ENCODE measurements around the gene MLLT11.

- no peak for TF ChIP-seq POLR2A (IDR thresholded peaks at IDR 0.05)
- TF ChIP-seq, protein P1, sequence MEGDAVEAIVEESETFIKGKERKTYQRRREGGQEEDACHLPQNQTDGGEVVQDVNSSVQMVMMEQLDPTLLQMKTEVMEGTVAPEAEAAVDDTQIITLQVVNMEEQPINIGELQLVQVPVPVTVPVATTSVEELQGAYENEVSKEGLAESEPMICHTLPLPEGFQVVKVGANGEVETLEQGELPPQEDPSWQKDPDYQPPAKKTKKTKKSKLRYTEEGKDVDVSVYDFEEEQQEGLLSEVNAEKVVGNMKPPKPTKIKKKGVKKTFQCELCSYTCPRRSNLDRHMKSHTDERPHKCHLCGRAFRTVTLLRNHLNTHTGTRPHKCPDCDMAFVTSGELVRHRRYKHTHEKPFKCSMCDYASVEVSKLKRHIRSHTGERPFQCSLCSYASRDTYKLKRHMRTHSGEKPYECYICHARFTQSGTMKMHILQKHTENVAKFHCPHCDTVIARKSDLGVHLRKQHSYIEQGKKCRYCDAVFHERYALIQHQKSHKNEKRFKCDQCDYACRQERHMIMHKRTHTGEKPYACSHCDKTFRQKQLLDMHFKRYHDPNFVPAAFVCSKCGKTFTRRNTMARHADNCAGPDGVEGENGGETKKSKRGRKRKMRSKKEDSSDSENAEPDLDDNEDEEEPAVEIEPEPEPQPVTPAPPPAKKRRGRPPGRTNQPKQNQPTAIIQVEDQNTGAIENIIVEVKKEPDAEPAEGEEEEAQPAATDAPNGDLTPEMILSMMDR (IDR thresholded peaks at IDR 0.05): no peak
Observed at GRCh38 chr1:151035167-151035566, 25.0 kb upstream of the MLLT11 start.

All from thyroid gland (tissue), 4 donors.